8988T (cell line): ENCODE measurements around the gene CAST.

Experiments
- DNase-seq: peaks from one replicate; pipeline ENCODE4 v3.0.0; 2011

The CAST gene

DNA sequence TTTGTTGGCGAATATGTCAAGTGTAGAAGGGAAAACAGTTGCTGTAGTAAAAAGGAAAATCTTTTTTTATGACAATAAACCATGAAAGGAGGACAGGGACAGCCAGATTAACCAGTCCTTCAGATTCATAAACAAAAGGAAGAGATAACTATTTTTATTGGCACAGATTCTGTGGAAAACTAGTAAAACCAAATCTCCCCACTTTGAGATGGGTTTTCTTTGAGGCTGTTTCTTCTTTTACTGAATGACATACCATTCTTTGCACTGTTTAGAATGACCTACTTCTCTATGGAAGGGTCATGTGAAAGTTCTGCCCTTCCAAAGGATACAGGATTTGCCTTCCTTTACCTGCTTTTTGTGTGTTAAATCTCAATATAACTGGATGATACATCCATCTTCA is 13.7 kb downstream of the CAST start:
- DNase-seq: no peak

DNA sequence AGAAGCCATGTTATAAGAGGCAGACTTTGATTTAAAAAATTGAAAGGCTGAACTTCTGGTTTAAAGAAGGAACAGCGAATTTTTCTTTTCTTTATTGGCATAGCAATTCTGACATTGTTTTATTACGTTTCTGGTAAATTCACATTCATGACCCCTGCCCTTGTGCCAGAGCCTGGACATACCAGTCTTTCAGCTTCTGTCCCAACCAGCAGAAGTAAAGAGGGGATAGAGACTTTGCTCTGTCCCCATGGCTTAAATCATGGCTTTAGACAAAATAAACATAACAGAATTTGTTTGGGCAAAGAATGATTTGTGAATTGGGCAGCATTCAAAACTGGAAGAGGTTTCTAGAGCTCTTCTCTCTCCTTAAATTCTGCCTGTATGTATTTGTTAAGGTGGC is 15.3 kb downstream of the CAST start:
- no peak for DNase-seq

DNA sequence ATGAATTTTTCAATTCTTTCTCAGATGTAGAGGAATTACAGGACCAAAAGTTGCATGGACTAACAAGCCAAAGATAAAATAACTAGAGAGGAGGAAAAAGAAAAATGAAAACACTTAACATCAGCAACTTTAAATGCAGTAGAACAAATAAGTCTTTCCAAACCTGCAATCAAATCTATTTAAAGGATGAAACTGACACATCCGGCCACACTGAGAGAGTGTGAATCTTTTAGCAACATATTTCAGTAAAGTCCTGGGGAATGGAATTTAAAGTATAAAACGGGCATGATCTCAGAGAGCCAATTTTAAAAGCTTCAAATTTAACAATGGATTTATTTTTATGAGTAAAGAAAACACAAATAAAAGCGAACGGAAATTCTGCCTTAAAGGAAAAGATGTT is 17.1 kb downstream of the CAST start:
- no peak for DNase-seq

DNA sequence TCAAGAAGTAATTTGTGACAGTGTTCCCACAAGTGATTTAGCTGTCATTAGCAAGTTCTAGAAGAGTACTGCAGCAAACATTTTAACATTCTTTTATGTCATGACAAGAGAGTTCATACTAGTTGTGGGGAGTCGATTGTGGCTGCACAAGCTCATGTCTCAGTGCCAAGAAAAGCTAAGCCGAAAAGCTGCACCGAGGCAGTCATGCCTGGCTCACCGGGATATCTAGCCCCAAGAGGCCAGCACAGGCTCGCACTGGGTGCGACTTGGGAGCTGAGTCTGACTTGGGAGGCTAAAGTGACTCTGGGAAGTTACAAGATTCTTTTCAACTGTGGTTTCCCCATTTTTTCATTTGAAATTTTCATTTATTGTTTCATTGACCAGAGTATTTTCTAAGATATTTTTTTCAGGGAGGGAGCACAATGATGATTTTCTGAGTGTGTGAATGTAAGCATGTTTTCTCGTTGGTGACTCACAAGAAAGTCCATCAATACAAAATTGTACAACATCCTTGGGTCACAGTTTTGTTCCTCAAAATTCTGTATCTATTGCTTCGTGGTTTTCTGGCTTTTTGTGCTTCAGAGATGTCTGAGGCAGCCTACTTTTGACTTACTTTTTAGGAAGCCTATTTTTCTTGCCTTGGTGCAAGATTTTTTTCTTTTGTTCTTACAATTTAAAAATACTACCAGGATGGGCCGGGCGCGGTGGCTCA is 18.7 kb downstream of the CAST start:
- DNase-seq: no peak

- no peak for DNase-seq
Measured at GRCh38 chr5:96683392-96683791, 21.2 kb downstream of the CAST start.

DNA sequence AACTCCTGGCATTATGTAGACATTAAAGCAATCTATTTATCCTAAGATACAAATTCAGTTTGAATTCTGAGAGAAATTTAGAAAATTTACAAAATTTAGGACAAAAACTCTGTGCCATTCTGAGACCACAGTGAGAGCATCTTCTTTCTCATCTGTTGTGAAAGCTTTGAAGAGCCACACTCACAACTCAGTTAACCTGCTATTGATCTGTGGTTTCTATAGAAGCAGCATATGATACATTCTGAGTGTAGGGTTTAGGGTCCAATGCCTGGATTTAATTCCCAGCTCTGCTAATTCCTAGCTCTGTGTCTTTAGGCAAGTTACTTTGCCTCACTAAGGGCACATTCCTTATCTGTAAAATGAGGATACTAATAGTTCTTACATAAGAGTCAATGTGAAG is 21.6 kb downstream of the CAST start:
- no peak for DNase-seq

- no peak for DNase-seq
Measured at GRCh38 chr5:96687080-96687479, 24.9 kb downstream of the CAST start.

- DNase-seq: no peak
Measured at GRCh38 chr5:96687812-96688453, 25.8 kb downstream of the CAST start.

GRCh38 chr5:96690861-96691260 is 28.7 kb downstream of the CAST start:
- no peak for DNase-seq

DNA sequence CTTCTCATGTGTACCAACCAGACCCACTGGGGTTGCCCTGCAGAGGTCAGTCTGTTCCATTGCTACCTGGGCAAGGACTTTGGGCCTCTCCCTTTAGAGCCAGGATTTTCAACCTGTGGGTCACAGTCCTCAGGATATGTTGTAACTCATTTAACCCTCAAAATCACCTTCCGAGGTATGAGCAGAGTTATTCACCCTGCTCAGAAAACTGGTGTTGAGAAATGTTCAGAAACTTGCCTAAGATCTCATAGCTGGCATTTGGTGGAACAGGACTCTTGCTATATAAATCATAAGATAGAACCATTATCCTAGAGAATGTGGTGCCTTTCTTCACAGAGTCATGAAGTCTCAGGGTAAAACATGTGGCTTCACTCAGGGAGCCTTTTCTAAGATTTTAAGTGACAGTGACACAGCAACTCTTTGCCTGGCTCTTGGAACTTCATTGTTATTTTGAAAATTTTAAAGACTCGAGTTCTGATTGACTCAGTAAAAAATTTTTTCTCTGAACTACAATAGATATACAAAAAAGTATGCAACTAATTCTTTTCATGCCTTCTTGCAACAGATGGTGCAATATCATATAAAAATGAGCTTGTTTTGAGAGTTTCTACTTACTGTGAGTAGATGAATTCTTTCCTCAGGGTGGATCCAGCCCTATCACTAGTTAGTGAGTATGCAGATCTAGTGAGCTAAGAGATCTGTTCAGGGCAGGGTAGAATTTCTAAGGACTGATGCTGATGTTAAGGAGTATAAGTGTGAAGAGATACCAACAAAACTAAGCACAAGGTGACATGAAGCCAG is 29.5 kb downstream of the CAST start:
- DNase-seq: no peak

DNA sequence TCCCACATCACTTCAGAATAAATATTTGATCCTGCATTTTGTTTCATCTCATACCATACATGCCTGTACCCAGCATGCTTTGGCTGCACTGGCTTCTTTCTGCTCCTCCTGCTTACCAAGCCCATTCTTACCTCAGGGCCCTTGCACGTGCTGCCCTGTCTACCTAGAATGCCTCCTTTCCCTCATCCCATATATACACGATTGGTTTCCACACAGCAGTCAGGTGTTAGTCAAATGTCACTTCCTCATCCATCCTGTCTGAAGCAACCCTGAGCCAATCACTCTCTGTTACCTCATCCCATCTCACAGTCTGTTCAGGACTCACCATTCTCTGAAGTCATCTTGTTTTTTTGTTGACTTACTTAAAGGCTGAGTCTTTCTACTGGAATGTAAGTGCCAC is 30.3 kb downstream of the CAST start:
- DNase-seq: no peak

GRCh38 chr5:96699186-96699820 is 37.1 kb downstream of the CAST start:
- no peak for DNase-seq

- peak; percentile 85 for DNase-seq
Measured at GRCh38 chr5:96702503-96703383, 40.6 kb downstream of the CAST start.

DNA sequence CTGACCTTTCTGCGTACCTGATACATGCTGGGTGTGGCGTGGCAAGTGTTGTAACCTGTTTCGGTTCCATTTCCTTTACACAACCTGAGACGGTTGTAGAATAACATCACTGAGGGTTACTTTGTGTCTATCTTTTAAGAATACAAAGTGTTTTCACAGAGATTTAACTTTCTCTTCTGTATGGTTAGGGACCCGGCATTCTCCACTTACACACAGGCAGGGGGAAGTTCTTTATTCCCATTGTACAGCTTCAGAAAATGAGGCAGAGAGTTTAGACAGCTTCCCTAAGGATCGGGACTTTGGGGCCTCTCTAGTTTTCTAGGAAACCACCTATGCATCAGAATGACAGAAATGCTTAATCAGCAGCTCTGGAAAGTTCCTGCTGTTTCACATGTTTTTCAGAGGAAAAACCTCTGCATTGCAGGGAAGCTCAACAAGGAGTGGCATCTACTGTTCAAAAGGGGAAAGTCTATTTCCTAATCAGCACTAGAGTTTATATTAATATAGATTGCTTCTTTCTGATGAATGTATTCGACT is 41.3 kb downstream of the CAST start:
- no peak for DNase-seq

DNA sequence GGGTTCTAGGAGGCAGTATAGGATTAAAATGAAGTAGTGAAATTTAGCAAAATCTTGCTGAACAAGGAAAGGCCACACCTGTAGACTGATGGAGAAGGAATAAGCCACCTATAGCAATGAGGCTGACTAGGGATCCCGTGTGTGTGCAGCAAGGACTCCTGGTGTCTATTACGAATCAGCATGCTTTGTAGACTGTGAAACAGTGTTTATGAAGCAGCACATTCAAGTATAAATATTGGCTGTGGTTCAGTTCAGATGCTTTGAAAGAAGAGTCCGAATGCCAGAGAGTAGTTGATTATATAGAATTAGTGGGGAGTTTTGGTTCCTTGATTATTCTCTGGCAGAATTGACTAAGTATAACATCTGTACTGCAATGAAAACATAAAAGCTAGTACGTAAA is 41.8 kb downstream of the CAST start:
- no peak for DNase-seq

GRCh38 chr5:96706433-96707111 is 44.4 kb downstream of the CAST start:
- DNase-seq: no peak

DNA sequence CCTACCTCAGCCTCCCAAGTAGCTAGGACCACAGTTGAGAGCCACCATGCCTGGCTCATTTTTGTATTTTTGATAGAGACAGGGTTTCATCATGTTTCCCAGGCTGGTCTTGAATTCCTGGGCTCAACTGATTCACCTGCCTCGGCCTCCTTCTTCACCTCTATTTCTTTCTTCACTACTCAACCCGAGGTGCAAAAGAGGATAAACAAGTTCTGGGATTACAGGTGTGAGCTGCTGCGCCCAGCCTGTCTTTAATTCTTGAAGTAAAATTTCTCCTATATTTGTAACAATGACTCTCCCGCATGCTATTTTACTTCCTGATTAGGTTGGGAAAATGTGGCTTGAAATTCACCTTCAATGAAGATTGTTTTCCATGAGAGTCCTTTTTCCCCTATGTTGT is 46.4 kb downstream of the CAST start:
- DNase-seq: no peak

- DNase-seq: no peak
Measured at GRCh38 chr5:96709152-96709821, 47.1 kb downstream of the CAST start.

GRCh38 chr5:96712100-96712746 is 50.0 kb downstream of the CAST start:
- no peak for DNase-seq

GRCh38 chr5:96714450-96714849 is 52.3 kb downstream of the CAST start:
- DNase-seq: no peak
